Fibroblast of upper back skin (primary cell): ENCODE data around the gene ZBTB3.
"Not testable (repeated sequence)": the region's sequence is repeated elsewhere in the genome, so short reads cannot be mapped to it uniquely, and the experiment has no call there.

Experiments
- DNase-seq: peaks from one replicate; pipeline ENCODE4 v3.0.0-alpha.2; 2013

ZBTB3 gene

GRCh38 chr11:62755086-62755615, 1.2 kb upstream of the ZBTB3 start:
- DNase-seq, result no peak

- DNase-seq, result no peak
These were observed 795 bp downstream of the ZBTB3 start for GRCh38 chr11:62752994-62753735.

- no peak for DNase-seq
These were observed 1.7 kb downstream of the ZBTB3 start for GRCh38 chr11:62752177-62752785.

GRCh38 chr11:62749931-62750330, 4.0 kb downstream of the ZBTB3 start:
- DNase-seq, result not testable (repeated sequence)

GRCh38 chr11:62747475-62748160, 6.3 kb downstream of the ZBTB3 start:
- no peak for DNase-seq

- no peak for DNase-seq
These were observed 16.8 kb downstream of the ZBTB3 start for GRCh38 chr11:62737196-62737595.

GRCh38 chr11:62732830-62733229, 21.1 kb downstream of the ZBTB3 start:
- peak; percentile 30 for DNase-seq

- not testable (repeated sequence) for DNase-seq
These were observed 23.9 kb downstream of the ZBTB3 start for GRCh38 chr11:62730076-62730475.

GRCh38 chr11:62728171-62728988, 25.6 kb downstream of the ZBTB3 start, which contains the start of gene TTC9C:
Gene TTC9C (plus strand): TSS chr11:62728486. CDS start chr11:62728849, 363 bp downstream.
- peak; percentile 87 for DNase-seq

GRCh38 chr11:62727872-62728170, 26.1 kb downstream of the ZBTB3 start:
- peak; percentile 99 for DNase-seq

- peak; percentile 99 for DNase-seq
These were observed 26.6 kb downstream of the ZBTB3 start, which contains the start of gene HNRNPUL2 for GRCh38 chr11:62727165-62727871. Gene HNRNPUL2 (minus strand): TSS chr11:62727457. CDS start chr11:62727156, 301 bp downstream.

GRCh38 chr11:62726915-62727164, 27.1 kb downstream of the ZBTB3 start:
- DNase-seq, result no peak

- no peak for DNase-seq
These were observed 27.6 kb downstream of the ZBTB3 start for GRCh38 chr11:62726156-62726914.

- no peak for DNase-seq
These were observed 28.3 kb downstream of the ZBTB3 start for GRCh38 chr11:62725646-62726045.

GRCh38 chr11:62724171-62724570, 29.8 kb downstream of the ZBTB3 start:
- no peak for DNase-seq

GRCh38 chr11:62721994-62722393, 32.0 kb downstream of the ZBTB3 start:
- peak; percentile 53 for DNase-seq

- no peak for DNase-seq
These were observed 34.5 kb downstream of the ZBTB3 start for GRCh38 chr11:62719302-62719978.

- no peak for DNase-seq
These were observed 37.1 kb downstream of the ZBTB3 start for GRCh38 chr11:62716816-62717215.

- DNase-seq, result no peak
These were observed 37.8 kb downstream of the ZBTB3 start for GRCh38 chr11:62716206-62716605.

- DNase-seq, result no peak
These were observed 38.5 kb downstream of the ZBTB3 start for GRCh38 chr11:62715150-62716130.
